Sigmoid colon (tissue), 7 donors: ENCODE data around the gene RSPO3. TPM values are rescaled to one million over a fixed set of nuclear protein-coding genes. Genes with fewer than 3 reads are reported as not detected.

Experiments used
- DNase-seq: peaks from one replicate; pipeline ENCODE4 v3.0.0-alpha.2; 2019
- H3K27ac ChIP-seq, 4 donors: fragments of 200-600 bp; sonication (generic); one replicate each; pipeline ENCODE4 v1.5.1; 2016 to 2019; ENCODE audit warnings: mild to moderate bottlenecking in 1 of 4
- H3K27me3 ChIP-seq, 3 donors: fragments of 200-600 bp; sonication (generic); one replicate each; pipeline ENCODE4 v1.5.1; 2019; ENCODE audit warnings: mild to moderate bottlenecking in 1 of 3
- H3K36me3 ChIP-seq, 4 donors: fragments of 200-600 bp; sonication (generic); one replicate each; pipeline ENCODE4 v1.5.1; 2016 to 2019
- H3K4me1 ChIP-seq, 4 donors: fragments of 200-600 bp; sonication (generic); one replicate each; pipeline ENCODE4 v1.5.1; 2017 to 2019
- H3K4me3 ChIP-seq, 4 donors: fragments of 200-600 bp; sonication (generic); one replicate each; pipeline ENCODE4 v1.5.1; 2017 to 2019; ENCODE audit warnings: mild to moderate bottlenecking in 2 of 4, moderate library complexity in 1 of 4
- H3K9me3 ChIP-seq, 4 donors: fragments of 200-600 bp in 3 of 4; sonication (generic) in 3 of 4; one replicate each; pipeline versions ENCODE4 v1.5.1 to v1.6.1; 2013 to 2019
- EP300 ChIP-seq, 4 donors: sonication (generic); formaldehyde crosslinking; IDR thresholded peaks; one replicate each; pipeline ENCODE4 v1.6.1; 2017; ENCODE audit warnings: antibody characterized with exemption in 4 of 4
- POLR2A ChIP-seq, 2 donors: fragments of 450-650 bp; IDR thresholded peaks; one replicate each; pipeline ENCODE4 v1.6.1; 2016; ENCODE audit warnings: antibody characterized with exemption in 2 of 2, mild to moderate bottlenecking in 2 of 2, moderate library complexity in 2 of 2
- POLR2AphosphoS5 ChIP-seq, 4 donors: sonication (generic); formaldehyde crosslinking; IDR thresholded peaks; one replicate each; pipeline ENCODE4 v1.6.1; 2017; ENCODE audit warnings: antibody characterized with exemption in 4 of 4
- WGBS, 2 donors: extraction: QIAGEN DNeasy Blood & Tissue Kit; methylation state at CpG; one replicate each; pipeline ENCODE4 v1.1.7; 2013; 5-methylcytosine and 5-hydroxymethylcytosine counted together
- intact Hi-C: fragments of 100-400 bp; cut with DNase I; formaldehyde crosslinking; loops from one replicate; pipeline ENCODE4 v1.15.1; 2023
- polyA plus RNA-seq, 3 donors: library from polyadenylated mRNA; stranded (reverse); fragments of 200-250 nt; gene quantifications; one replicate each; pipeline ENCODE4 v1.2.3, GENCODE V29; 2013
- total RNA-seq, 4 donors: library from RNA; depleted of rRNA; stranded (reverse); fragments of >200 nt; gene quantifications; one replicate each; pipeline ENCODE4 v1.1.0, GENCODE V29; 2016
- TF ChIP-seq, protein P1 (sequence below), 4 experiments: fragments of 450-650 bp in 3 of 4; fragments of 200-600 bp in 1 of 4; IDR thresholded peaks; one replicate each; pipeline ENCODE4 v1.5.1; 2016 to 2019; ENCODE audit warnings: antibody characterized with exemption in 4 of 4, mild to moderate bottlenecking in 3 of 4, moderate library complexity in 2 of 4
- donor health status: healthy with polysubstance abuse.
- donor health status: Bipolar disorder and iron deficiency.
- donor health status: healthy.

RSPO3 gene
- total and polyA plus RNA-seq, 7 donors: 0.69 to 17.4 (median 10.8) TPM

DNA sequence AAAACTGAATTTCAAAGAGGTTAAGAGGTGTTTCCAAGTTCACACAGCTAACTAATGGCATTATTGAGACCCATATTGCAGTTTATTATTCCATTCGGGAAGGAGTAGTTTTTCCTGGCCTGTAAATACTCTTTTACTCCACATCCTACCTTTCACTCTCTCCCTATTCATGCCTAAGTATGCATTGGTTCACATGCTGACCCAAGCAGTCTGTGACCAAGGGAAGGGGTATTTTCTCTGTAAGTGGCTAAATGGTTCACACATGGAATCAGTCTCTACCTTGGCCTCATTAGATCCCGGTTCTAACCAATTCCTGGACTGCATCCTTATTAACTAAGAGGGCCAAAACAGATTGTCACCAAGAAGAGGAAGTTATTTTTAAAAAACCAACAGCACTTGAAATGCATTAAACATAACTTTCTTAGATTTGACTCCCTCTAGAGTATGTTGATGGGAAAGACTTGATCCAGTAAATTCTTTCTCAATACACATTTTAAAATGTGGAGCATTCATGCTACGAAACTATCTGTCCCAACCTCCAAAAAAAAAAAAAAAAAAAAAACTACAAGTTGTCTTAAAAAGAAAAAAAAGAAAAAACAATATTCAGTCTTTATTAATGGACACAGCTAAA lies 17.8 kb upstream of the RSPO3 start:
- 27 to 35% methylated on average over 3 of the region's 3 CpGs for WGBS, 2 donors
- no peak overlapping the region for H3K4me3 ChIP-seq

DNA sequence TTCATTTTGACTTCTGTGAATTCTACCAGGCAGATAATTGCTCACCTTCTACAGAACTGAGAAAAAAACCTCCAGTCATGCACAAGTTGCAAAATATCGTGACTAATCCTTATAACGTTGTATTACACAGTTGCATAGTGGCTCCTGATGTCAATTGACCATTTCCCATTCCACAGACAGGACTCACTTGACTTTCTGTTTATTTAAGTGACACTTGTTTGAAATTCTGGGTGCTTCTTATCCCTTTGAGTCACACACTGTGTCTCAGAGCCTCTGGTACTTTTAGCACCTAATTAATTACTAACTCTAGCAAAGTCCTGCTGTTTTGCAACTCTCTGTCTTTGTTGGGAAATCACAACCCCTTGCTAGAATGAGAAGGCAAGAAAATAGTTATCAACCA lies 16.2 kb upstream of the RSPO3 start:
- Histone ChIP-seq H3K9me3 (no peaks in the 10 kb centered on the region), H3K4me1 (no peaks in the 10 kb centered on the region), H3K36me3 (no peaks in the 10 kb centered on the region), H3K4me3 (no peak overlapping the region), H3K27me3 (no peaks in the 10 kb centered on the region), H3K27ac (peak overlapping the region in 1 of 4 donors; percentile 64)
- 52% methylated on average over 2 of the region's 2 CpGs for WGBS, 2 donors
- intact Hi-C loops: no loop called here
- TF ChIP-seq POLR2AphosphoS5 (IDR thresholded peaks at IDR 0.05): peak; percentile 10 to 43 (median 31)
- TF ChIP-seq POLR2A (IDR thresholded peaks at IDR 0.05): no peak
- DNase-seq: no peak

More for the DNA sequence above, 17.8 kb upstream of the RSPO3 start:
- no peaks in the 10 kb centered on the region for H3K4me1 ChIP-seq
- intact Hi-C loops: no loop called here
- no peak overlapping the region for H3K27ac ChIP-seq
- TF ChIP-seq POLR2A (IDR thresholded peaks at IDR 0.05) (no peak), POLR2AphosphoS5 (IDR thresholded peaks at IDR 0.05) (no peak), EP300 (IDR thresholded peaks at IDR 0.05) (no peak)
- TF ChIP-seq, protein P1, sequence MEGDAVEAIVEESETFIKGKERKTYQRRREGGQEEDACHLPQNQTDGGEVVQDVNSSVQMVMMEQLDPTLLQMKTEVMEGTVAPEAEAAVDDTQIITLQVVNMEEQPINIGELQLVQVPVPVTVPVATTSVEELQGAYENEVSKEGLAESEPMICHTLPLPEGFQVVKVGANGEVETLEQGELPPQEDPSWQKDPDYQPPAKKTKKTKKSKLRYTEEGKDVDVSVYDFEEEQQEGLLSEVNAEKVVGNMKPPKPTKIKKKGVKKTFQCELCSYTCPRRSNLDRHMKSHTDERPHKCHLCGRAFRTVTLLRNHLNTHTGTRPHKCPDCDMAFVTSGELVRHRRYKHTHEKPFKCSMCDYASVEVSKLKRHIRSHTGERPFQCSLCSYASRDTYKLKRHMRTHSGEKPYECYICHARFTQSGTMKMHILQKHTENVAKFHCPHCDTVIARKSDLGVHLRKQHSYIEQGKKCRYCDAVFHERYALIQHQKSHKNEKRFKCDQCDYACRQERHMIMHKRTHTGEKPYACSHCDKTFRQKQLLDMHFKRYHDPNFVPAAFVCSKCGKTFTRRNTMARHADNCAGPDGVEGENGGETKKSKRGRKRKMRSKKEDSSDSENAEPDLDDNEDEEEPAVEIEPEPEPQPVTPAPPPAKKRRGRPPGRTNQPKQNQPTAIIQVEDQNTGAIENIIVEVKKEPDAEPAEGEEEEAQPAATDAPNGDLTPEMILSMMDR (IDR thresholded peaks at IDR 0.05): peak in 1 of 4 experiments; percentile 18
- H3K9me3 ChIP-seq: no peaks in the 10 kb centered on the region
- DNase-seq: no peak
- H3K27me3 ChIP-seq: no peaks in the 10 kb centered on the region
- no peaks in the 10 kb centered on the region for H3K36me3 ChIP-seq

GRCh38 chr6:127102859-127103258 lies 15.6 kb upstream of the RSPO3 start:
- WGBS, 2 donors: 93 to 94% methylated on average over 3 of the region's 3 CpGs
- Histone ChIP-seq H3K4me3 (no peak overlapping the region), H3K4me1 (no peaks in the 10 kb centered on the region), H3K36me3 (no peaks in the 10 kb centered on the region), H3K27ac (no peak overlapping the region), H3K27me3 (no peaks in the 10 kb centered on the region), H3K9me3 (no peaks in the 10 kb centered on the region)
- no peak for DNase-seq
- TF ChIP-seq POLR2A (IDR thresholded peaks at IDR 0.05): no peak
- TF ChIP-seq POLR2AphosphoS5 (IDR thresholded peaks at IDR 0.05): no peak
- TF ChIP-seq EP300 (IDR thresholded peaks at IDR 0.05): no peak
- TF ChIP-seq, protein P1 (IDR thresholded peaks at IDR 0.05): no peak
- intact Hi-C loops: no loop called here

DNA sequence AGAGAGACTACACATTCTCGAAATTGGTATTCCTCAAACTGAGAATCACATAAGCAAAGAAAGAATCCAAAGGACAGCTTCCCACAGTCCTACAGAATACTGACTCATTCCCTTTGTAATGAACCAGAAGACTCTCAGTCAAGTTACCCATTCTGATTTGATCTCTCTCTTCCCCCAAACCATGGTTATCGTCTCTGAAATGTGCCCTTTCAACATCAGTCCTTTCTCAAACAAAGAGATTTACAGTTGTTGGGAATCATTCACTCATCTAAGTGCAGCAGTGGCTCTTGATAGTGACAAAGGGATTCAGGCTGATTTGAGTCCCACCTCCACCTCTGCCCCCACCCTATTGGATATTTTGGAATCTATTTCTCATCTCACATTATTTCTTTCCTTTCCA lies 15.0 kb upstream of the RSPO3 start:
- 49 to 69% methylated on average over 2 of the region's 2 CpGs for WGBS, 2 donors
- intact Hi-C loops: no loop called here
- no peak for TF ChIP-seq EP300 (IDR thresholded peaks at IDR 0.05)
- TF ChIP-seq, protein P1 (IDR thresholded peaks at IDR 0.05): no peak
- no peak for TF ChIP-seq POLR2A (IDR thresholded peaks at IDR 0.05)
- no peak for TF ChIP-seq POLR2AphosphoS5 (IDR thresholded peaks at IDR 0.05)

GRCh38 chr6:127107916-127108315 lies 10.6 kb upstream of the RSPO3 start:
- Histone ChIP-seq H3K36me3 (no peaks in the 10 kb centered on the region), H3K27me3 (no peaks in the 10 kb centered on the region), H3K27ac (no peak overlapping the region), H3K4me3 (no peak overlapping the region), H3K4me1 (no peaks in the 10 kb centered on the region), H3K9me3 (no peaks in the 10 kb centered on the region)
- intact Hi-C loops: no loop called here
- no peak for TF ChIP-seq POLR2AphosphoS5 (IDR thresholded peaks at IDR 0.05)
- TF ChIP-seq, protein P1 (IDR thresholded peaks at IDR 0.05): no peak
- TF ChIP-seq EP300 (IDR thresholded peaks at IDR 0.05): no peak
- DNase-seq: no peak

More for the DNA sequence above, 15.0 kb upstream of the RSPO3 start:
- H3K27me3 ChIP-seq: no peaks in the 10 kb centered on the region
- H3K4me3 ChIP-seq: no peak overlapping the region
- H3K4me1 ChIP-seq: no peaks in the 10 kb centered on the region
- no peaks in the 10 kb centered on the region for H3K36me3 ChIP-seq
- H3K9me3 ChIP-seq: no peaks in the 10 kb centered on the region
- DNase-seq: no peak
- H3K27ac ChIP-seq: no peak overlapping the region
